ENCODE data around the gene CCDC174.

Gene CCDC174

DNA sequence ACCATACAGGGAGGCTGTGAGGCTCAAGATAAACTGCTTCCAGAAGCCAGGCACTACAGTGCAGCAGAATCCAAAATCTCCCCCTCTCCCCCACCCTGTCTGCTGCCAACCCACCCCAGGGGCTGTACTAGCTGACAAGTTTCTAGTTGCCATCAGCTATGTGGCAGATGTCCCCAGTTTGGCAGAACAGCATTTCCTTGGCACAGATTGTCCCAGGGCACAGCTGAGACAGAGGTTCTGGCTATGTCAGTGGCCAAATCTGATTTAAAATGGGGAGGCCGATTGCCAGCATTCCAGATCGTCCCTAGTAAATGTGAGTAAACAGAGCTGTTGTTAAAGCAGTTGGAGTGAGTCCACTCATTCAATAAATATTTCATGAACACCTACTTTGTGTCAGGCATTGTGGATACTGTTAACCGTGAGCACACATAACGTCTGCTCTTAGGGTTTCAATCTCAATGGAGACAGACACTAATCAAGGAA, 28.0 kb upstream of the CCDC174 start:
- TF ChIP-seq CTCF (IDR thresholded peaks at IDR 0.05; ENCODE audit: control insufficient read depth, insufficient read depth, low read depth, low read length, missing control alignments), result no peak
- DNase-seq (ENCODE audit: low read depth), result no peak
- no peak overlapping the region for H3K4me3 ChIP-seq (ENCODE audit: control insufficient read depth, low read depth, low read length)

DNA sequence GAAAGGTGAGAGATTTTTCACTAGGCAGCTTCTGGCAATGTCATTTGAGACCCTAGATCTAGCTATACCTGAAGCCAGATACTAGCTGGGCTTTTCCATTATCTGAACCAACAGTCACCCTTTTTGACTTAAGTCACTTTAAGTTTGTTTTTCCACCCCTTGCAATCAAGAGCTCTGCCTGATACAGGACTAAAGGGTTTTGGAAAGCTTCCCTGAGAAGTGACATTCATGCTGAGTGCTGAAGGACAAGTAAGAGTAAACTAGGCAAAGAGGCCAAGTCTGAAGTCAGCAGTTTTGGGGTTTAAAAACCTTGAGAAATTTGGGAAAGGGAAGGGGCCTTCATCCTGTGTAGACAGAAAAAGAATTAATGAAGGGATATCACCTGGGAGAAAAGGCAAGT, 27.1 kb upstream of the CCDC174 start:
- no peak for DNase-seq (ENCODE audit: low read depth)
- no peak for TF ChIP-seq CTCF (IDR thresholded peaks at IDR 0.05; ENCODE audit: control insufficient read depth, insufficient read depth, low read depth, low read length, missing control alignments)
- H3K4me3 ChIP-seq (ENCODE audit: control insufficient read depth, low read depth, low read length), result no peak overlapping the region

DNA sequence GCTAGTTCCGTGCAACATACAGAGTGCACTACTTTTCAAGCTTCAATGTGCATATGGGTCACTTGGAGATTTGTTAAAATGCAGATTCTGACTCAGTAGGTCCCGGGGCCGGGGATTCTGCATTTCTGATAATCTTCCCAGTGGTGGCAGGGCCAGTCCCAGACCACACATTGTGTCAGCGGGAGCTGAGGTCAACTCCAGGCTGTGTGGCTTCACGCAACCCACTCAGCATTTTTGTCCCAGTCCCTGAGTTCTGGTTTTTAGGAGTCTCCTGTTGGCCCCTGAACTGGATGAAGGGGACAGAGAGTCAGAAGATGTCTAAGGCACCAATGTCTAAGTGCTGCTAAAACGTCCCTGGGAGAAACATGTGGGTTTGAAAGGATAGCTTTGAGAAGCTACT, 26.1 kb upstream of the CCDC174 start:
- no peak for TF ChIP-seq CTCF (IDR thresholded peaks at IDR 0.05; ENCODE audit: control insufficient read depth, insufficient read depth, low read depth, low read length, missing control alignments)
- H3K4me3 ChIP-seq (ENCODE audit: control insufficient read depth, low read depth, low read length), result no peak overlapping the region
- DNase-seq (ENCODE audit: low read depth), result no peak

DNA sequence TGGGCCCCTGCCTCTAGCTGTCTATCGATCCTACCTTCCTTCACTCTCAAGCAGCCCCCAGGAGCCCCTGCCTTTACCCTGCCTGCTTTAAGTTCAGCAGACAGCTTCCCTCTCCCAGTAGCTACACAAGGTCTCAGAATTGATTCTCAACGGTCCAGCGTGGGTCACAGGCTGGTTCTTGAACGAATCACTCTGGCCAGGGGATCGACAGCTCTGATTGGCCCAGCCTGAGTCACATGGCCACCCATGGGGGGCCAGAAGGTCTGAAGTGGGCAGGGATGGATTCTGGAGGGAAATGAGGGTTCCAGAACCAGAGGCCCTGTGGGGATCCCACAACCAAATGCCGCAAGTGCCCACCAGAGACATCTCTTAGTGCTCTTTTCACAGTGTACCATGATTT, 23.7 kb upstream of the CCDC174 start:
- no peak overlapping the region for H3K4me3 ChIP-seq (ENCODE audit: control insufficient read depth, low read depth, low read length)
- DNase-seq (ENCODE audit: low read depth), result no peak
- no peak for TF ChIP-seq CTCF (IDR thresholded peaks at IDR 0.05; ENCODE audit: control insufficient read depth, insufficient read depth, low read depth, low read length, missing control alignments)

DNA sequence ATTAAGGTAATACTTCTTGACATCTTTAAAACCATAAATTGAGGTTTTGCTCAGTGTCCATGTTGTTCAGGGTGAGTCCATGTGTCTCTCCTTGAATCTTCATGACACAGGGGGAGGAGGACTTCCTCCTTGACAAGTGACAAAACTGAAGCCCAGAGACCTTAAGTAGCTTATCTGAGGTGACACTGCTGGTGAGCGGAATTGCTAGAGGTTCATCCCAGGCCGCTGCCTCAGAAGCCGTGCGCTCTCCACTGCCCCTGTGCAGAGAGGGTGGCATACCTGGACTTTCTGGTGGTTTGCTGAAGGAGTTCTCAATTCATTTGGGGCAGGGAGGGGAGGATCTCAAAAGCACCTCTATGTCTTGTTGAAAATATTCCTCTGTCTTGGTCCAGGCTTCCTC, 23.2 kb upstream of the CCDC174 start:
- no peak overlapping the region for H3K4me3 ChIP-seq (ENCODE audit: control insufficient read depth, low read depth, low read length)
- TF ChIP-seq CTCF (IDR thresholded peaks at IDR 0.05; ENCODE audit: control insufficient read depth, insufficient read depth, low read depth, low read length, missing control alignments), result no peak
- no peak for DNase-seq (ENCODE audit: low read depth)

DNA sequence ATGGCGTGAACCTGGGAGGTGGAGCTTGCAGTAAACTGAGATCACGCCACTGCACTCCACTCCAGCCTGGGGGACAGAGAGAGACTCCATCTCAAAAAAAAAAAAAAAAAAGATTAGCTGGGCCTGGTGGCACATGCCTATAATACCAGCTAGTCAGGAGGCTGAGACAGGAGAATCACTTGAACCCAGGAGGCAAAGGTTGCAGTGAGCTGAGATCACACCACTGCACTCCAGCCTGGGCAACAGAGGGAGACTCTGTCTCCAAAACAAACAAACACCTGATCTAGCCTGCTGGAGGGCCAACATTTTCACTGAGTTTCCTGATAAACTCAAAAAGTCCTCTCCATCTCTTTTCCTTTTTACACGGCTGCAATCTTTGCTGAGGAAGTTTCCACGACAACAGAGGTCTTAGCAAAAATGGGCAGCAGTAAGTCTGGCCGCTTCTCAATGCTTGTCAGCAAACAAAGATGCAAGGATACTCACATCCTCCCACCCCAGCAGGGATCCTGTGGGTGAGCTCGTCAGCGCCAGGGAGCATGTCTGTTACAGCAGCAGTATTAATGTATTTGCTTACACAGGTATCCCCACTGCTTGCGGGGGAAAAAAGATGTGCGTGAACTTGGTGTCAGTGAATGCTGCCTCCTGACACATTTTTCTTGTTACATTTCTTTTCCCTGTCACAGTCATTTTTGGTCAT, 21.0 kb upstream of the CCDC174 start:
- TF ChIP-seq CTCF (IDR thresholded peaks at IDR 0.05; ENCODE audit: control insufficient read depth, insufficient read depth, low read depth, low read length, missing control alignments), result no peak
- no peak overlapping the region for H3K4me3 ChIP-seq (ENCODE audit: control insufficient read depth, low read depth, low read length)
- DNase-seq (ENCODE audit: low read depth), result no peak
